HG03432 (cell line): Measurements from ENCODE around the gene MGRN1.

Source experiments
- ATAC-seq: cut with Tn5 transposase; IDR thresholded peaks from one replicate; pipeline ENCODE4 v1.9.1; 2021; ENCODE audit warnings: mild to moderate bottlenecking, moderate library complexity; ENCODE audit not compliant: unreplicated experiment

MGRN1 gene

GRCh38 chr16:4695473-4696171 lies 71.0 kb downstream of the MGRN1 start:
- no peak for ATAC-seq

DNA sequence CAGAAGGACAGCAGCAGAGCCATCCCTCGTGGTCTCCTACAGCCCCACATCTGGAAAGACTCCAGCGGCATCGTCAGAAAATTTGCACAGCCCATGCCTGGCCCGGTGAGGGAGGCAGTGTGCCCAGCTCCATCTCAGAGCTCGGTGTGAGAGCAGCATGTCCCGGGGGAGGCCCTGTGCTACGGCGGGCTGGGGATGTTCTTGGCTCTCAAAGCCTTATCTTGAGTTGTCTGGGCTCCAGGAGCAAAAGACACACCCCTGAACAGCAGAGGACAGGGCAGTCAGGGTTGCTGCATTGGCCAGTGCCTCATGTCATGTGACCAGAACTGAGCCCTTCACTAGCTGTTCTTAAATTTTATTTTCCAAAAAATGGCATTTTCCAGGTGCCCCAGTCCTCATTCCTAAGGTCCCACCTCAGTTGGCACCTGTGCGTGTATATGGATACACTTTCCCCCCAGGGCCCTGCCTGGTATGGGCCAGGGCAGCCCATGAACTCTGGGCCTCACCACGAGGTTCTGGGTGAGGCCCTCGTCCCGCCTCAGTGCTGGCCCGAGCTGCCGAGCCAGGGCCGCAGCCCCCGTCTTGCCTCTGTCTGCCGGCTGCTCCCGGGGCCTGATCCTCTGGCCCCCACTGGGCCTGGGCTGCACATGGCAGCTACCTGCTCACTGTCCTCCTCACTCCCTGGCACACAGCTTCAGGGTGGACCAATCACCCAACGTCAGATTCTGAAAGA lies 71.7 kb downstream of the MGRN1 start:
- ATAC-seq: no peak

DNA sequence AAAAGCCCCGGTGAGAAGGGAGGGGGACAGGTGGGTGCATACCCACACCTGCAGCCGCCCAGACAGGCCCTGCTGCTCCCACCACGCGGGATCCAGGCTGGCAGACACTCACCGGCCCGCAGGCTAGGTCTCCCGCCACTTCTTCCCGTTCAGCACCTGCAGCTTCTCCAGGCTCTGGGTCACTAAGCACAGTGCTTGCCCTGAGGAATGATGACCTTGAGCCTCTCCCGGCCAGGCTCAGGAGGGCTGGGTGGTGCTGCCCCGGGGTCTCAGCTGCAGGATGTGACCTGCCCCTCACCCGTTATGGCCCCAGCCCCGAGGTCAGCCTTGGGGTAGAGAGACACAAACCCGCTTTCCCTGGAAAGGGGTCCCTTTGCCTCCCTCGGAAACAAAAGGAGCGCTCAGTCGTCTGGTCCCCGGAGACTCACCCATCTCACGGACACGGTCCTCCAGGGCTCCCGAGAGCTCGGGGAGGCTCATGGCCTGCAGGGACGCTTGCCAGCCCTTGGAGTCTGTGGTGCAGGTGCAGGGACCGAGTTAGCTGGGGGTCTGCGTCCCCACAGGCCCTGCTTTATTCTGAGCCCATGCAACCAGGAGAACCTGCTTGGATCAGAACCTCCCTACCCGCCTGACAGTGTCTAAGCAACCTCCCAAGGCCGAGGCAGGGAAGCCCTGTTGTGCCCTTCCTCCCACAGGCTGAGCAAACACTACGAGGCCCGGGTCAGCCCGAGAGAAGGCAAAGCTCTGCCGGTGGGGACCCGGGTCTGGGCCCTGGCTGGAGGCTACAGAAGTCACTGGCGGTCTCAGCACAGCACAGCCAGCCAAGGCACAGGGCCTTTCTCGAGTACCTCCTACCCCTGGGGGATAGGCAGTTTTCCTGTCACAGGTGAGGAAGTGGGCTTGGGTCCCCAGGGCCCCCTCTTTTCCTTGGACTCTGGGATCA lies 72.5 kb downstream of the MGRN1 start:
- no peak for ATAC-seq

DNA sequence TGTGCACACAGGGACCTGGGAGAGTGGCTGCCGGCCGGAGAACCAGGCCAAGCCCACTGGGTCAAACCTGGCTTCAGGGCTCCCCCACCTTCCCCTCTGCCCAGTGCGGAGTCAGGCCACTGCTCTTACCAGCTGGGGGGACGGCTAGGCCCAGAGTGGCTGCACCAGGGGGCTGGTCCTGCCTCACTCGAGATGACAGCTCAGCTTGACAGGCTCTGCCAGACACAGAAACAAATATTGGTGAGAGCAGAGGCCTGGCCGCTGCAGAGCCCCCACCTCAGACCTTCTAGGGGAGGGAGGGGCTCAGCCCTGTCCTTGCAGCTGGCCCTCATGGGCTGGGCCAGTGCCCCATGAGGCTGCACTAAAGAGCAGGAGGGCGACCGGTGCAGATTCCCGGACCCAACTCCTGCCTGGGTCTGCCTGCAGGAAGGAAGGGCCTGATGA lies 73.2 kb downstream of the MGRN1 start:
- ATAC-seq: no peak

DNA sequence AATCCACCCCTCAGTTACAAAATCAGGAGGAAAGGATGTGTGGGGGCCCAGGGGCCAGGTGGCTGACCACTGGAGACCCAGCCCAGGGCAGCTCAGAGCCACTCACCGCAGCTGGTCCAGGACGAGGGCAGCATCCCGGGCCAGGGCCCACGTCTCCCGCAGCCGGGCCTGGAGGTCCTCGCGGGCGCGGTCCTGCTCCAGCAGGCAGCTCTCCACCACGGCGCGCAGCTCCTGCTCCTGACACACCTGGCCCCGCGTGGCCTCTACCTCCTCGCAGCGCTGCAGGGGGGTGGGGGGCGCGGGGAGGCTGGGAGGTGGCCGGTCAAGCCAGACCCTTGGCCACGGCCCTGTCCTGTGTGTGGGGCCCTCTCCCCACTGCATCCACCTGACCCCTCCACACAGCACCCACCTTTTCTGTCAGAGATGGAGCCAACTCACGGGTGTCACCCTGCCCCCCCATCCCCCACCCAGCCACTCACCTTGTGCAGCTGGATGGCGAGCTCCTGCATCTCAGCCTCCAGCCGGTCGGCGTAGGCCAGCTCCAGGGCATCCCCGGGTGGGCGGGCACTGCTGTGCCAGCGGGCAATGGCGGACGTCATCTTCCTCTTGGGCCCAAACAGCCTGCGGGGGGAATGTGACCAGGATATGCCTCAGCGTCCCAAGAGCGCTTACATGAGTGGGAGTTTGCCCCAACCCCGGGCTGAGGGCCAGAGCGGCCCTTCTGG lies 73.9 kb downstream of the MGRN1 start:
- ATAC-seq: no peak

GRCh38 chr16:4699046-4699556 lies 74.5 kb downstream of the MGRN1 start:
- no peak for ATAC-seq

GRCh38 chr16:4700380-4700996 lies 75.9 kb downstream of the MGRN1 start:
- ATAC-seq: no peak

DNA sequence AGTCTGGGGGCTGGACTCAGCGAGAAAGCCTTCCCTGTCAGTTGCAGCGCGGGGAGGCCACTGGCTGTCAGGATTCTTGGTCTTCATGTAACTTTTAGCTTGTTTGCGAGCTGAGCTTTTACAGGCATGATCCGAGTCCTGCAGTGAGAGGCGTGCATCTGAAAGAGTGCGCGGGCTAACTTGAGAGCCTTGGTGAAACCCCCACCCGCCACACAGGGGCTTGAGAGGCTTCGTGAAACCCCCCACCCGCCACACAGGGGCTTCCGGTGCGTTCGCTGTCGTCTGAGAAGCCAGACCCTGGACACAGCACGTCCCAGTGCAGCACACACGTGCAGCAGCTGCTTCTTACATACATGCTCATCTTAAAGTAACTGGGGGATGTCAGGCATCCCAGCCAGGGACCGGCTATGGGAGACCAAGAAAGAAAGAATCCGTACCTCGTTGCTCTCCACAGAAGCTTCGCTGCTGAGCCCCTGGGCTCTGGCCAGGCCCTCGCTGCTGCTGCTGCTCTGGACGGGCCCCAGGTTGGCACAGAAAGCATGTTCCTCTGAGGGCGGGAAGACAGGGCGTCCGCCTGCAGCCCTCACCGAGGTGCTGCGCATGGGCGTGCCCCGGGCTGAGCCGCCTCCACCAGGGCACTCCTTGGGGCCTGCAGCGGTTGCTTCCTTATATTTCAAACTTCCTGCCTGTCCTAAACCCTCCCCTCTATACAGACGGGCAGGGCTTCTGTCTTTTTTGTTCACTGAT lies 76.5 kb downstream of the MGRN1 start:
- no peak for ATAC-seq

GRCh38 chr16:4701791-4702465 lies 77.3 kb downstream of the MGRN1 start:
- no peak for ATAC-seq

DNA sequence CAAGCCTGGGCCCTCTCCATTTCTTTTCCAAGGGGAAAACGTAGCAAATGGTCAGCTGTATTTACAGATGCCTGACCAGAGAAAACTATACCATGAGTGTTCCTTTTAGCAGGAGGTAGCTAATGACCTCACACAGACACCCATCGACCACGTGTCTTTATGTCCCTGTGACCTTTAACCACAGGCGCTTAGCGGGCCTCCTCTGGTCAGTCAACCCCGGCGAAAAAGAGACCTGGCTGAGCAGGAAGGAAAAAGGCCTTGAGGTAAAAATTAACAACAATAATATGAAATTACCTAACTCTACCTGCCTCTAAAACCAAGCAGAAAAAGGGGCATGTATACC lies 77.8 kb downstream of the MGRN1 start:
- ATAC-seq: no peak

GRCh38 chr16:4703906-4704305 lies 79.3 kb downstream of the MGRN1 start:
- no peak for ATAC-seq

DNA sequence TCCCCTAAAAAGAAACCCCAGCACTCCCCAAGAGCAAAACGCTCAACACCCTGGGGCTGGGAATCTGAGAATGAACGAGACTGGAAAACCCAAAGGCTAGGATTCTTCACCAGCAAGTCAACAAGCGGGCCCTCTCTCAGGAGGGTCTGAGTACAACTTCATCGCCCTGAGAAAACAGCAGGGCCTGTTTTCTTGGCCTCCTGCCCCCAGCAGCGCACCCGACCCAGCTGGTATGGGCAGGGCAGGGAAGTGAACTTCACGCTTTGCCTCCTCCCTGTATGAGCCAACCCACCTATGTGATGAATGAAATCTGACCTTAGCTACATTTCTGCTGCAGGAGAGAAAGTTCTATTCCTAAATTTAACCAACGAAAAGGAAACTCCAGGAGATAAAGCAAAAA lies 79.9 kb downstream of the MGRN1 start:
- no peak for ATAC-seq

DNA sequence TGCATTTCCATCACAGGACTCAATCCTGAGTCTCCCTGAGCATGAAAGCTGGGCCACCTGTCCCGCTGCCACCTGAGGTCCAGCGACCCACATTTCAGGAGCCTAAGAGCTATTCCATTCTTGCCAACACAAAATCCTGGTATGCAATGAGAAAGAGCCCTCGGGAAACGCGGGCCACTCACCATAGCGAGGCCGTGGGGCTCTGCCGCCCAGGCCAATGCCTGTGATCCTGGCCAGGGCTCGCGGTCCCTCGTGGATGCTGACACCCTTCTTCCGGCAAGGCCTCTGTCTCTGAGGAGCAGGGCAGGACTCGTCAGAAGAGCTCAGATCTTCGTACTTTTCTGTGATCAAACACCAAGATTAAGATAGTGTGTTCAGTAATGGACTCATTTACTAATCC lies 80.3 kb downstream of the MGRN1 start:
- no peak for ATAC-seq

GRCh38 chr16:4706871-4707270 lies 82.2 kb downstream of the MGRN1 start:
- no peak for ATAC-seq

GRCh38 chr16:4709481-4709880 lies 84.9 kb downstream of the MGRN1 start:
- ATAC-seq: no peak

GRCh38 chr16:4713663-4714501 lies 89.3 kb downstream of the MGRN1 start:
- ATAC-seq: no peak

GRCh38 chr16:4714996-4715395 lies 90.4 kb downstream of the MGRN1 start:
- ATAC-seq: no peak

- ATAC-seq: no peak
Measured at GRCh38 chr16:4718466-4718865, 93.8 kb downstream of the MGRN1 start.
